ENCODE results near the gene SKIC8. TPM values are rescaled to one million over a fixed set of nuclear protein-coding genes. Genes with fewer than 3 reads are reported as not detected.

SKIC8 gene
- 43.9 TPM for total RNA-seq (ENCODE audit: unreplicated experiment)
- long read RNA-seq, transcript WDR61-201 (11 exons, 1,387 nt), result major isoform, 40 of 53 reads
- long read RNA-seq, transcript WDR61-202 (11 exons, 1,266 nt), result minor isoform, 5 of 53 reads
- long read RNA-seq, partial matches to known transcripts, result 2 of 53 reads
- long read RNA-seq, other reads (novel, unspliced or antisense), result 5 of 53 reads

DNA sequence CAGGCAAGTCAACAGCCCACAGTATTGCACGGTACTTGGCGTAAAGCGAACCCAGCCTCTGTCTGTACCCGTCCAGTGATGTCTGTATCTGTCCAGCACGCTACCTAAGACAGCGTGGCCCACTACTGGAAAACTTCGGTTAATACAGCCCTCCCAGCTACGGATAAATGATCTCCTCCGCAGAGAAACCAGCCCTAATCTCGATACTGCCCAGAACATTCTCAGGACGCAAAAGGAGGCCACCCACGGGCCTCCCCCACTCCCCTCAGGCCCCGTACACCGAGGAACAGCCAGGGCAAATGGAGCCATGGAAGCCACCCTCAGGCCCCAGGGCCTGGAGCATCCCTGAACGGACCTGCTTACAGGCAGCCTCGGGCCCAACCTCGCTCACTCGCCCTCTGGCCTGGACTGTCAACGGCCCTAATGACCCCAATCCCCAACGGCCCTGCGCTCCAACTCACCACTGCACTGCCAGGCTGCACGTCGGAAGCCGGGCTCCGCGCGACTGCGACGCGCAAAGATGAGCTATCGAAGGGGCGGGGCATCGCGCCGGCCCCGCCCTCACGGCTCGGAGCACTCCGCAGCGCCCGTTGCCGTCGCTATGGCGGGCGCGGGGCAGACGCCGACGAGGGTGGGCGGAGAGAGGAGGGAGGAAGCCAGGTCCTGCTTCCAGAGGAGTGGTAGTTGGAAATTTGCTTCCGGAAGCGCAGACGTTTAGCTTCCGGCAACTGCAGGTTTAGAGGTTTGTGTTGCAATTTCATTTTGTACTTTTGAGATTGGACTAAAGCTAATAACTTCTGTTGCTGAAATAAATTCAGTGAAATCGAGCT, at the start of gene SKIC8:
TSS of gene SKIC8 (minus strand) at position 509 of the 830 bp plus-strand sequence. CDS start 3,923 bp downstream, outside the sequence.
- H3K9me3 Mint-ChIP-seq (ENCODE audit: unreplicated experiment), result no peaks in the 10 kb centered on the region

GRCh38 chr15:78347586-78348543, 48.5 kb upstream of the SKIC8 start:
- no peak for DNase-seq
- Mint-ChIP-seq H3K36me3 (ENCODE audit: unreplicated experiment) (no peaks in the 10 kb centered on the region), H3K4me3 (ENCODE audit: unreplicated experiment) (no peak overlapping the region), H3K27ac (ENCODE audit: unreplicated experiment) (no peak overlapping the region), H3K27me3 (ENCODE audit: unreplicated experiment) (peaks cover 2% of the 10 kb centered on the region), H3K9me3 (ENCODE audit: unreplicated experiment) (no peaks in the 10 kb centered on the region), H3K4me1 (ENCODE audit: low read depth, unreplicated experiment) (peaks cover 25% of the 10 kb centered on the region)
- TF ChIP-seq CTCF (IDR thresholded peaks at IDR 0.05; ENCODE audit: partially characterized antibody, unreplicated experiment), result no peak

More for the DNA sequence above, at the start of gene SKIC8:
- peak; percentile 94 for DNase-seq
- TF ChIP-seq CTCF (IDR thresholded peaks at IDR 0.05; ENCODE audit: partially characterized antibody, unreplicated experiment), result no peak
- H3K4me1 Mint-ChIP-seq (ENCODE audit: low read depth, unreplicated experiment), result peaks cover 5% of the 10 kb centered on the region
- H3K27ac Mint-ChIP-seq (ENCODE audit: unreplicated experiment), result peak within 1 kb of the TSS; percentile 95
- peaks cover 9% of the 10 kb centered on the region for H3K27me3 Mint-ChIP-seq (ENCODE audit: unreplicated experiment)
- peak within 1 kb of the TSS; percentile 94 for H3K4me3 Mint-ChIP-seq (ENCODE audit: unreplicated experiment)
- no peaks in the 10 kb centered on the region for H3K36me3 Mint-ChIP-seq (ENCODE audit: unreplicated experiment)

DNA sequence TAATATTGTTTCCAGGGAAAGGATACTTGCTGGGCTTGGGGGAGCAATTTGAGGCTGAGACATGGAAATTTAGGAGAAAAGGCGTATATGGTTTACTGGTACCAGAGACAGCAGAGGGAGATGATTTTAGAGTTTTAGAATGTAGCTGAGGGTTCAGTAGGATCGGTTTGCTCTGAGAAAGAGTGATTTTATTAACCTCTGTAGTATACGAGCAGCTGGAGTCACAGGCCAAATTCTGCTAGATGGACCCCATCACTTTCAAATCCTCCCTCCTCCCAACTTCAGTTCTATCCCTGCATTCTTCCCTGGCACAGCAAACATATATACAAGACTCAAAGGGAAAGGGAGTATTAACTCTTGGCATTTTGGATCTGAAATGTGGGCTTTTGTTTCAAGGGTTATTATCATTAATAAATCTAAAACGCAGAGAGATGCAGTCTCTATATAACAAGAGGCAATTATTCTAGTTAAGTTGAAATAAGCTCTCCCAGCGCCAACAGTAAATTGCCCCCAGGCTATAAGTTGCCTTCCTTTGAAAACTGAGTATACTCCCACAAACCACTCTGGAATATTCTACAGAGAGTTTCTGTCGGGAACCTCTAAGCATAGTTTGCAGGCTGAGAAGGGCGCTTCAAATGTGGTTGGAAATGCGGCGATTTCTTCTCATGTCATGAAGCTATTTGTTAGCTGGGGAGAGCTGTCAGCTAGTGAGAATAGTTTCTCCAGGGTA, 46.2 kb upstream of the SKIC8 start:
- Mint-ChIP-seq H3K9me3 (ENCODE audit: unreplicated experiment) (no peaks in the 10 kb centered on the region), H3K27me3 (ENCODE audit: unreplicated experiment) (peaks cover 4% of the 10 kb centered on the region), H3K36me3 (ENCODE audit: unreplicated experiment) (no peaks in the 10 kb centered on the region), H3K27ac (ENCODE audit: unreplicated experiment) (no peak overlapping the region), H3K4me1 (ENCODE audit: low read depth, unreplicated experiment) (peaks cover 25% of the 10 kb centered on the region), H3K4me3 (ENCODE audit: unreplicated experiment) (peak overlapping the region; percentile 68)
- no peak for TF ChIP-seq CTCF (IDR thresholded peaks at IDR 0.05; ENCODE audit: partially characterized antibody, unreplicated experiment)
- DNase-seq, result no peak

- DNase-seq, result no peak
- H3K4me1 Mint-ChIP-seq (ENCODE audit: low read depth, unreplicated experiment), result peaks cover 32% of the 10 kb centered on the region
- H3K36me3 Mint-ChIP-seq (ENCODE audit: unreplicated experiment), result peaks cover 7% of the 10 kb centered on the region
- H3K27me3 Mint-ChIP-seq (ENCODE audit: unreplicated experiment), result peaks cover 11% of the 10 kb centered on the region
- H3K27ac Mint-ChIP-seq (ENCODE audit: unreplicated experiment), result peak overlapping the region; percentile 89
- H3K9me3 Mint-ChIP-seq (ENCODE audit: unreplicated experiment), result peaks cover 5% of the 10 kb centered on the region
- peak overlapping the region; percentile 86 for H3K4me3 Mint-ChIP-seq (ENCODE audit: unreplicated experiment)
- TF ChIP-seq CTCF (IDR thresholded peaks at IDR 0.05; ENCODE audit: partially characterized antibody, unreplicated experiment), result no peak
Observed at GRCh38 chr15:78343276-78344060, 44.1 kb upstream of the SKIC8 start.
